ENCODE results near the gene TUT4.

Gene TUT4

GRCh38 chr1:52531249-52531872, 21.5 kb downstream of the TUT4 start:
- DNase-seq, result no peak

DNA sequence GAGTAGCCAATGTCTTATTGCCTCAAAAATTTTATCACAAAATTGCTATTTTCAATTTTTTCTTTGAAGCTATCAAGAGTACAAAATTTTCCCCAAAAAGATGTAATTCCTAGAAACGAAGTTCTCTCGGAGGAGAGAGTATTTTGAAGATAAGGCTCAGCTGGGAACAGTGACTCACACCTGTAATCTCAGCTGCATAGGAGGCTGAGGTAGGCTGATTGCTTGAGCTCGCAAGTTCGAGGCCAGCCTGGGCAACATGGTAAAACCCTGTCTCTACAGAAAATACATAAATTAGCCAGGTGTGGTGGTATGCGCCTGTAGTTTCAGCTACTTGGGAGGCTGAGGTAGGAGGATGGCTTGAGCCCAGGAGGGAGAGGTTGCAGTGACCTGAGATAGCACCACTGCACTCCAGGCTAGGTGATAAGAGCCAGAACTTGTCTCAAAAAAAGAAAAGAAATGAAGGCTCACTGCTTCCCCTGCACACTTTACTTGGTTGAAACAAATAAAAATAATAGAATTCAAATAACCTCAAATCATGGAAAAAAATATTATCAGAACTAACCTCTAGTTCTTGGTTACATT, 22.2 kb downstream of the TUT4 start:
- DNase-seq, result no peak

DNA sequence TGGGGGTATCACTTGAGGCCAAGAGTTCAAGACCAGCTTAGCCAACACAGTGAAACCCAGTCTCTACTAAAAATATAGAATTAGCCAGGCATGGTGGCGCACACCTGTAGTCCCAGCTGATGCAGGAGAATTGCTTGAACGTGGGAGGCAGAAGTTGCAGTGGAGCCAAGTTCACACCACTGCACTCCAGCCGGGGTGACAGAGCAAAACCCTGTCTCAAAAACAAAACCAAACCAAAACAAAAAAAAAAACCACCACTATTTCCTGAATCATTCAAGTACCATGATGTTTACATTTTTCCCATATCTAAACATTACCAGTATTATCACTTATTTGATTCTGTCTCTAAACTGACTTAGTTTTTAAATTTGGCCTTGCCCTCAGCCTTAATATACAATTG, 29.5 kb downstream of the TUT4 start:
- DNase-seq, result no peak

- DNase-seq, result no peak
Observed at GRCh38 chr1:52520148-52520547, 32.7 kb downstream of the TUT4 start.

DNA sequence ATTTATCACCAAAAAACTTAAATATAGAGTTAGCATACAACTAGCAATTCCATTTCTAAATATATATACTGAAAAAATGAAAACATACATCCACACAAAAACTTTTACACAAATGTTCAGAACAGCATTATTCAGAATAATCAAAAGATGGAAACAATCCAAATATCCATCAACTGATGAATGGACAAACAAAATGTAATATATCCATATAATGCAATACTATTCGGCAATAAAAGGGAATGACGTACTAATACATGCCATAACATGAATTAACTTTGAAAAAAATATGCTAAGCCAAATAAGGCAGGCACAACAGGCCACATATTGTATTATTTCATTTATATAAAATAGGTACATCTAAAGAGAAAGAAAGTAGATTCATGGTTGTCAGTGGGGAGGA, 33.9 kb downstream of the TUT4 start:
- no peak for DNase-seq

DNA sequence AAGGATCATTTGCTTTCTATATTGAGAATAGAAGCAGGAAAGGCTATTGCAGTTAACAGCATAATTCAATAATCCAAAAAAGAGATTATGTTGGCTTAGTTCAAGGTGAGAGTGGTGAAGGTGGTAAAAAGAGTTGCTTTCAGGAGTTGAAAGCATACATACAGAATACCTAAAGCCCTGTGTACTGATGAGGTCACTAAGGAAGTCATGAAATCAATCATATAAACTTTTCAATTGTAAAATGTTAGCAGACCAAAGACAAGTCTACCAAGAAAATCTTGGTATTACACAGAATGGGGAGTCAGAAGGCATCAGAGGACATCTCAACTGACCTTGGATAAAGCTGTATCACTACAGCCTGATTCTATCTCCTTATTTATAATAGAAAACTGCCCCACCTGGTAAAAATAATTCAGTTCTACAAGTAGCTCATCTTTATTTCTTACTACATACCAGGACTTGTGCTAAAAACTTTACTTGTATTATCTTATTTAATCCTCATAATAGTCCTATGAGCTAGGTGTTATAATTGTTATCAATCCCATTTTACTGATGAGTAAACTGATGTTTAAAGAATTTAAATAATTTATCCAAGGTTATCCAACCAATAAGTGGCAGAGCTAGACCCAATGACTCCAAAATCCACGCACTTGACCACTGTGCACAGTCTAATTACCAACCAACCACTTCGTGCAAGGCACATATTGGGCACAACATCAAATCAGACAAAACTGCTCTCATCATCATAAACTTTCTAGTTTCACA, 40.9 kb downstream of the TUT4 start:
- no peak for DNase-seq

DNA sequence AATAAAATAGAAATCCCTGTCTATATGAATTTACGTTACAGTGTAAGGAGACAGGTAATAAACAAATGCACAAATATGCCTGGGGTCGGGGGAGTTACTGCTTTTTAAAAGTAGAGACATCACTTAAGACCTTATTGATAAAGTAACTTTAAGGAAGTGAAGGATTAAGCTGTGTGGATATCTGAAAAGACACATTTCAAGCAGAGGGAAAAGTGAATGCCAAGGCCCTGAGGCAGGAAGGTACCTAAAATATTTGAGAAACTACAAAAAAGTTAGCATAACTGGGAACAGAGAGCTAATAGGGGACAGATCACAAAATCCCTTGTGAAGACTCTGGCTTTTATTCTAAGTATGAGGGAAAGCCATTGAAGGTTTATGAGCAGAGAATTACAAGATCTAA, 41.5 kb downstream of the TUT4 start:
- DNase-seq, result no peak

- no peak for DNase-seq
Observed at GRCh38 chr1:52506920-52507546, 45.9 kb downstream of the TUT4 start.

DNA sequence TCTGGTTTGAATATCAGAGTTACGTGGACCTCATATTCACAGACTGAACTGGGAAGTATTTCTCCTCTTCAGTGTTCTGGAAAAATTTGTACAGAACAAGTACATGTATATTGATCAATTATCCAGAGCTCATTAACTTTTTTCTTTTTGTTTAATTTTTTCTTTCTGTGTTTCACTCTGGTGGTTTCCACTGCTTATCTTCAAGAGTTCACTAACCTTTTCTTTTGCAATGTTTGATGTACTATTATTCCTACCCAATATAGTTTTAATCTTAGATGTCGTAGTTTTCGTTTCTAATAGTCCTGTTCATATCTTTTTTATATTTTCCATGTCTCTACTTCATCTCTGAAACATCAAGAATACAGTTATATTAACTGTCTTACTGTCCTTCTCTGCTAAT, 46.5 kb downstream of the TUT4 start:
- DNase-seq, result no peak

DNA sequence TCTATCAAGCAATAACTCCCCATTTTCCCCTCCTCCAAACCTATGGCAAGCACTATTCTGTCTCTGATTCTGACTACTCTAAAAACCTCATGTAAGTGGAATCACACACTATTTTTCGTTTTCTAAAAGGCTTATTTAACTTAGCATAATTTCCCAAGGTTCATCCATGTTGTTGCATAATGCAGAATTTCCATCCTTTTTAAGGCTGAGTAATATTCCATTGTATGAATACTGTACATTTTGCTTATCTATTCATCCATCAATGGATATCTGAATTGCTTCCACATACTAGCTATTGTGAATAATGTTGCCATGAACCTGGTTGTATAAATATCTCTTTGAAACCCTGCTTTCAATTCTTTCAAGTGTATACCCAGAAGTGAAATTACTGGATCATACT, 48.2 kb downstream of the TUT4 start:
- no peak for DNase-seq

GRCh38 chr1:52503706-52504105, 49.2 kb downstream of the TUT4 start:
- DNase-seq, result no peak

- no peak for DNase-seq
Observed at GRCh38 chr1:52502789-52503188, 50.1 kb downstream of the TUT4 start.

DNA sequence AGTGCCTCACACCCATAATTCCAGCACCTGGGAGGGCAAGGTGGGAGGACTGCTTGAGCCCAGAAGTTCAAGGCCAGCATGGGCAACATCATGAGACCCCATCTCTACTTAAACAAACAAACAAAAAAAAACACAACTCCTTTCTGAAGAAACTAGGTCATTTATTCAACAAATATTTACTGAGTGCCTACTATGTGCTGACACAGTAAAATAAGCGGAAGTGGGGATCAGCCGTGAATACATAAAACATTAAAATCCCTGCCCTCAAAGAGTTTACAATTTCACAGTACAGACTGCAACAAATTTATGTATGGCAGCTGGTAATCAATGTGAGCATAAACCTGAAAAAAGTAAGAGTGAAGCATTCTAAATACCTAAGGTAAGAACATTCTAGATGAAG, 65.3 kb downstream of the TUT4 start:
- DNase-seq, result no peak

GRCh38 chr1:52482326-52483004, 70.4 kb downstream of the TUT4 start:
- no peak for DNase-seq

GRCh38 chr1:52479076-52479475, 73.8 kb downstream of the TUT4 start:
- DNase-seq, result no peak

GRCh38 chr1:52477876-52478275, 75.0 kb downstream of the TUT4 start:
- no peak for DNase-seq

GRCh38 chr1:52476943-52477342, 75.9 kb downstream of the TUT4 start:
- no peak for DNase-seq

- no peak for DNase-seq
Observed at GRCh38 chr1:52474807-52475206, 78.1 kb downstream of the TUT4 start.

DNA sequence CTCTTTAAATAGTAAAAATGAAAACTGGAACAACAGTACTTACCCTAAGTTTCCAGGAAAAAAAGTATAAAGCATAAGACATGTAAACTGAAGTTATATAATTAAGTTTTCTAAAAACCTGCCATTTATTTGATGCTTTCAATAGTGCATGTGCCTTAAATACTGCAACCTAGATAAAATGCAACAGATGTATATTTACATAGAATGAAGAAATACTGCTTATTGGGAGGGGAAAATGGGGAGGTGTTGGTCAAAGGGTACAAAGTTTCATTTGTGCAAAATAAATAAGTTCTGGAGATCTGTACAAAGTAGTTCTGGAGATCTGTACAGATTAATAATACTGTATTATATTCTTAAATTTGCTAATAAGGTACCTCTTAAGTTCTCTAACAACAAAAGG, 79.9 kb downstream of the TUT4 start:
- no peak for DNase-seq

DNA sequence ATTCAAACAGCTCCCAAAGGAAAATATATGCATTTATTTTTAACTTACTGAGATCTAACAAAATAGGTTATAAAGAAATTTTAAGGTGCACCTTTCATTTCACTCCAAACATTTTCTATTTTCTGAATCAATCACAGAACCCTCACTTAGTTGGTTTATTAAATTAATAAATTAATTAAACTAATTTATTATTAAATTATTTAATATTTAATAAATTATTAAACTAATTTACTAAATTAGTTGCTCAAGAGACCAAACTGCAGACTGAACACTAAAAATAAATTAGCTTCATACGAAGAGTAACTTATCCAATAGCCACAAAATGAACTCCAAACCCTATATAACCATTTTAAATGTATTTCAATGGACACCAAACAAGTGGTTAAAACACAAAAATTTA, 80.5 kb downstream of the TUT4 start:
- DNase-seq, result no peak

- DNase-seq, result no peak
Observed at GRCh38 chr1:52469108-52469507, 83.8 kb downstream of the TUT4 start.

DNA sequence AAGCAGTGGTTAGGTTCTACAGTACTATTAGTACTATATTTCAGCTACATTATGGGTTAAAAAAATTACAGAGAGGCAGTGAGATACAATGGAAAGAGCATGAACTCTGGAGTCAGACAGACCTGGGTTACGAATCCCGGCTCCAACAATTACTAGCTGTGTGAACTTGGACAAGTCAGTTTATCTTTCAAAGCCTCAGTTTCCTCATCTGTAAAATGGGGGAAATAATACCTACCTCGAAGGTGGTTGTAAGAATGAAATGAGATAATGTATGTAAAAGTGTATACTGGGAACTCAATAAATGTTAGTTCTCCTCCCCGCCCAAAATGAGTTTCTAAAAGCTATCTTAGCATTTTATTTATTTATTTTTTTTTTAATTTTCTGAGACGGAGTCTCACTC, 89.0 kb downstream of the TUT4 start:
- no peak for DNase-seq

- DNase-seq, result no peak
Observed at GRCh38 chr1:52461821-52462220, 91.1 kb downstream of the TUT4 start.

GRCh38 chr1:52460694-52461093, 92.2 kb downstream of the TUT4 start:
- no peak for DNase-seq
